ENCODE results near the gene FREM3.
"Not testable (repeated sequence)": the region's sequence is repeated elsewhere in the genome, so short reads cannot be mapped to it uniquely, and the experiment has no call there.

GRCh38 chr4:143718748-143719147 is 18.3 kb upstream of the FREM3 start:
- TF ChIP-seq CTCF (conservative IDR thresholded peaks at IDR 0.05; ENCODE audit: low read depth, low read length); EZH2 (IDR thresholded peaks at IDR 0.05; ENCODE audit: borderline replicate concordance, low read depth, low read length, poor library complexity, severe bottlenecking): not testable (repeated sequence)
